ENCODE measurements around the gene HS3ST3A1. TPM values are rescaled to one million over a fixed set of nuclear protein-coding genes. Genes with fewer than 3 reads are reported as not detected.

The HS3ST3A1 gene
- total and polyA plus RNA-seq, 2 of the 4 experiments (the other 2 are of a cell fraction) = 8.8 to 9.0 TPM

DNA sequence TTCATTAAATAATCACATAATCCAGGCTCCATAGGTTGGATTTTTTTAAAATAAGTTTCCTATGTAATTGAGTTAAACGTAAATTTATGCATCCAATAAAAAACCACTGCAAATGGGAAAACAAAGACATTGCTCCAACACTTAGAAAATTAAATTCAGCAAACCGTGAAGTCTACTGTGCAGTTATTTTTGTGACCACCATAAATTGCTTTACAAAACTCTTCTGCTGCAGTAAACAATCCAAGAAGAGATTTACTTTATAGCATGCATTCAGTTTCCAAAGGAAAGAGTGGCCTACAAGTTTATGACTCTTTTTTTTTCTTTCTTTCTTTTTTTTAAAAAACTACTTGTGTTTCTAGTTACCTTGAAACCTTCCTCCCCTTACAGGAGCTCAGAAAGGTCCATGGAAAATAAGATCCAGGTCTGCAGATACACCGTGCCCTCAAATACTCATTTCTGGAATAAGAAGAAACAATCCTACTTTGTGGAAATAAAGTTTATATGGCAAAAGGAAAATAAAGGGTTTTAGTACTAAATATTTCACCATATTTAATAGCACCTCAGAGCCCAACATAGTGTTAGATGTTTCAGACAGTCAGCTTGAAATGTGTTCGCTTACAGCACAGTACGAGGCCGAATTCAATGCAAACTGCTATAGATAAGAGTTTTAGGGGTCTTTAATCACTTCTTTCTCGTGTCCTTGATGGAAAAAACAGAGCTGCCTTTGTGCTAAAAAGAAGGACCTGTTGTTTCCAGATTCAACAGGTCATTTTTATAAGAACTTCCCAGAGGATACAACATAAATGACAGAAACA, 3.2 kb downstream of the HS3ST3A1 start (continued):
- no peak for TF ChIP-seq FOS (IDR thresholded peaks at IDR 0.05; ENCODE audit: low read depth, low read length)

DNA sequence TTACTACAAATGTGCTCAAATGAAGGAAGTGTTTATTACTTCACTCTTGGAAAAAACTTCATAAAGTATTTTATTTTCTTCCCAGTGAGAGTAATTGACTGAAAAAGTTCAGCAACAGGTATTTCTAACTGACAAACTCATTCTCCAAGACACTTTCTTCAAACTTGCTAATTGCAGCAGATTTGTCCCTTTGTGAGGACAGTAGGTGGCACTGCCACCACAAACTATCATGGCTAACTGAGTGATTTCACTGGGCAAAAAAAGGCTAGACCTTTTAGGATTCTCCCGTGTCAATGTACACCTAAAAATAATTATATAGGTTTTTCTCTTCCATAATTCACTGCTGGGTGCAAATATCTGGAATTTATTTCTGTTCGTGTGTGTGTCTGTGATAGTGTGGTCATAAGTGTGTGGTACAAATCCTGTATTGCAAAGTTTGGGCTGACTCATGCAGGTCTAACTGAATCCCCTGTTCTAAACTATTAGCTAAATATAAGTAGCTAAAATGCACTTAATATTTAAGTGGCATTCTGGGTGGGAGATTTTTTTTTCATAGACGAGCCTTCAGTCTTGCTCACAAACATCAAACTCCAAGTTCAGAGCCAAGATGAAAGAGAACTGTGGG, 3.9 kb downstream of the HS3ST3A1 start:
- ChIA-PET POLR2A (ENCODE audit: unreplicated experiment) (no interaction called here), CTCF (interaction anchor here (0.6 to 2.5 kb wide), 9 partner anchors 56 to 1558 kb away, joined by 3 to 17 read pairs (median 4); partner anchors contain the start of gene HS3ST3B1)
- TF ChIP-seq, protein P1, sequence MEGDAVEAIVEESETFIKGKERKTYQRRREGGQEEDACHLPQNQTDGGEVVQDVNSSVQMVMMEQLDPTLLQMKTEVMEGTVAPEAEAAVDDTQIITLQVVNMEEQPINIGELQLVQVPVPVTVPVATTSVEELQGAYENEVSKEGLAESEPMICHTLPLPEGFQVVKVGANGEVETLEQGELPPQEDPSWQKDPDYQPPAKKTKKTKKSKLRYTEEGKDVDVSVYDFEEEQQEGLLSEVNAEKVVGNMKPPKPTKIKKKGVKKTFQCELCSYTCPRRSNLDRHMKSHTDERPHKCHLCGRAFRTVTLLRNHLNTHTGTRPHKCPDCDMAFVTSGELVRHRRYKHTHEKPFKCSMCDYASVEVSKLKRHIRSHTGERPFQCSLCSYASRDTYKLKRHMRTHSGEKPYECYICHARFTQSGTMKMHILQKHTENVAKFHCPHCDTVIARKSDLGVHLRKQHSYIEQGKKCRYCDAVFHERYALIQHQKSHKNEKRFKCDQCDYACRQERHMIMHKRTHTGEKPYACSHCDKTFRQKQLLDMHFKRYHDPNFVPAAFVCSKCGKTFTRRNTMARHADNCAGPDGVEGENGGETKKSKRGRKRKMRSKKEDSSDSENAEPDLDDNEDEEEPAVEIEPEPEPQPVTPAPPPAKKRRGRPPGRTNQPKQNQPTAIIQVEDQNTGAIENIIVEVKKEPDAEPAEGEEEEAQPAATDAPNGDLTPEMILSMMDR (conservative IDR thresholded peaks at IDR 0.05; ENCODE audit: low read depth, low read length) = peak; percentile 56
- TF ChIP-seq RAD21 (IDR thresholded peaks at IDR 0.05; ENCODE audit: low read length) (peak; percentile 62), SMC3 (IDR thresholded peaks at IDR 0.05; ENCODE audit: low read depth, low read length) (peak; percentile 48)
- TF ChIP-seq, protein P2, sequence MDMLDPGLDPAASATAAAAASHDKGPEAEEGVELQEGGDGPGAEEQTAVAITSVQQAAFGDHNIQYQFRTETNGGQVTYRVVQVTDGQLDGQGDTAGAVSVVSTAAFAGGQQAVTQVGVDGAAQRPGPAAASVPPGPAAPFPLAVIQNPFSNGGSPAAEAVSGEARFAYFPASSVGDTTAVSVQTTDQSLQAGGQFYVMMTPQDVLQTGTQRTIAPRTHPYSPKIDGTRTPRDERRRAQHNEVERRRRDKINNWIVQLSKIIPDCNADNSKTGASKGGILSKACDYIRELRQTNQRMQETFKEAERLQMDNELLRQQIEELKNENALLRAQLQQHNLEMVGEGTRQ (IDR thresholded peaks at IDR 0.05; ENCODE audit: low read depth, low read length) = no peak
- peaks cover 19% of the 10 kb centered on the region for H3K4me1 ChIP-seq (ENCODE audit: control insufficient read depth, insufficient read depth, low read length)
- H3K36me3 ChIP-seq (ENCODE audit: control insufficient read depth, insufficient read depth, low read length) = no peaks in the 10 kb centered on the region
- H3K9me3 ChIP-seq (ENCODE audit: control insufficient read depth, insufficient read depth, low read length) = no peaks in the 10 kb centered on the region
- 0 out of 2 replicates have a peak overlapping the region, but pooled peaks have one; percentile 35 for H3K56ac ChIP-seq (ENCODE audit: extremely low read depth, insufficient read depth, low read length)
- peaks cover 11 to 48% of the 10 kb centered on the region in 2 experiments for H3K79me1 ChIP-seq (ENCODE audit: low read depth in 1 of 2, low read length in 2 of 2)
- no peak overlapping the region for H3K4ac ChIP-seq (ENCODE audit: low read depth, low read length)
- no peak overlapping the region for H2AK9ac ChIP-seq (replicated peaks; ENCODE audit: low read depth, low read length, poor library complexity)
- H3K9me1 ChIP-seq (ENCODE audit: insufficient read depth, low read length) = peaks cover 12% of the 10 kb centered on the region; the same call in 1 of the 2 replicates
- H3K9ac ChIP-seq (ENCODE audit: low read depth, low read length) = peak overlapping the region; percentile 67; the same call in 1 of the 2 replicates
- peak overlapping the region; percentile 7; the same call in 1 of the 2 replicates for H3K27ac ChIP-seq (ENCODE audit: insufficient read depth, low read length)
- intact Hi-C loops (cut with micrococcal nuclease) = loop anchor here (1.0 to 10.0 kb wide), 6 partner anchors 289 to 1574 kb away; no protein-coding TSS in a partner anchor
- peak overlapping the region; percentile 13; the same call in 1 of the 2 replicates for H3K4me3 ChIP-seq (ENCODE audit: insufficient read depth, low read depth, low read length)
- H4K91ac ChIP-seq (ENCODE audit: insufficient read depth, low read depth, low read length) = no peak overlapping the region
- WGBS, 2 experiments (ENCODE audit: extremely low coverage in 2 of 2, insufficient read length in 1 of 2) = no CpG with 5 or more reads among the region's 3 CpGs
- H2BK5ac ChIP-seq (ENCODE audit: low read depth, low read length, poor library complexity, severe bottlenecking) = peak overlapping the region; percentile 61
- dilution Hi-C loops (cut with HindIII; ENCODE audit: low sequenced_read_pairs, unreplicated experiment) = no loop called here
- DNase-seq (peak; percentile 64), ATAC-seq (ENCODE audit: low read depth) (no peak)
- no peaks in the 10 kb centered on the region for H3K27me3 ChIP-seq (ENCODE audit: control insufficient read depth, insufficient read depth, low read length)
- H3K4me2 ChIP-seq (ENCODE audit: low read depth, low read length) = peak overlapping the region; percentile 97; the same call in 1 of the 2 replicates
- peak overlapping the region; percentile 26; the same call in 1 of the 2 replicates for H2BK120ac ChIP-seq (ENCODE audit: low read depth, low read length)
- no peak overlapping the region for H2AK5ac ChIP-seq (ENCODE audit: low read depth, low read length)
- in situ Hi-C loops (cut with MboI; ENCODE audit: low sequenced_read_pairs) = loop anchor here (10.0 kb wide), 1 partner anchor 1327 kb away; no protein-coding TSS in a partner anchor
- H3K14ac ChIP-seq (replicated peaks; ENCODE audit: low read depth, low read length) = no peak overlapping the region
- H2AFZ ChIP-seq (replicated peaks; ENCODE audit: low read length, poor library complexity) = no peak overlapping the region
- BruUV-seq (replicated peaks) = no TSS peak
- H4K20me1 ChIP-seq (ENCODE audit: insufficient read depth, low read length) = no peaks in the 10 kb centered on the region
- no peak overlapping the region for H4K8ac ChIP-seq (ENCODE audit: low read depth in 2 of 2, low read length in 2 of 2)
- no peak overlapping the region for H2BK20ac ChIP-seq (ENCODE audit: low read depth, low read length)
- no peak overlapping the region for H3K23ac ChIP-seq (ENCODE audit: low read depth, low read length)
- no peak overlapping the region for H2BK15ac ChIP-seq (ENCODE audit: low read depth, low read length)
- peak overlapping the region; percentile 16; the same call in 1 of the 2 replicates for H3K18ac ChIP-seq (ENCODE audit: low read depth, low read length)
- H4K5ac ChIP-seq (ENCODE audit: low read depth, low read length) = no peak overlapping the region
